ENCODE measurements around the gene ADISSP.

The ADISSP gene

GRCh38 chr20:3704087-3704486 is 63.5 kb downstream of the ADISSP start:
- no peak for DNase-seq (ENCODE audit: low read depth)
- TF ChIP-seq, protein P1, sequence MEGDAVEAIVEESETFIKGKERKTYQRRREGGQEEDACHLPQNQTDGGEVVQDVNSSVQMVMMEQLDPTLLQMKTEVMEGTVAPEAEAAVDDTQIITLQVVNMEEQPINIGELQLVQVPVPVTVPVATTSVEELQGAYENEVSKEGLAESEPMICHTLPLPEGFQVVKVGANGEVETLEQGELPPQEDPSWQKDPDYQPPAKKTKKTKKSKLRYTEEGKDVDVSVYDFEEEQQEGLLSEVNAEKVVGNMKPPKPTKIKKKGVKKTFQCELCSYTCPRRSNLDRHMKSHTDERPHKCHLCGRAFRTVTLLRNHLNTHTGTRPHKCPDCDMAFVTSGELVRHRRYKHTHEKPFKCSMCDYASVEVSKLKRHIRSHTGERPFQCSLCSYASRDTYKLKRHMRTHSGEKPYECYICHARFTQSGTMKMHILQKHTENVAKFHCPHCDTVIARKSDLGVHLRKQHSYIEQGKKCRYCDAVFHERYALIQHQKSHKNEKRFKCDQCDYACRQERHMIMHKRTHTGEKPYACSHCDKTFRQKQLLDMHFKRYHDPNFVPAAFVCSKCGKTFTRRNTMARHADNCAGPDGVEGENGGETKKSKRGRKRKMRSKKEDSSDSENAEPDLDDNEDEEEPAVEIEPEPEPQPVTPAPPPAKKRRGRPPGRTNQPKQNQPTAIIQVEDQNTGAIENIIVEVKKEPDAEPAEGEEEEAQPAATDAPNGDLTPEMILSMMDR (IDR thresholded peaks at IDR 0.05; ENCODE audit: control insufficient read depth, insufficient read depth, low read depth, low read length, missing control alignments) = no peak
- no peak overlapping the region for H3K4me3 ChIP-seq (ENCODE audit: control insufficient read depth, low read depth, low read length)
